Measurements from ENCODE around the gene ACTL7B.

GRCh38 chr9:108889649-108890067 is 33.9 kb upstream of the ACTL7B start:
- TF ChIP-seq POLR2A (IDR thresholded peaks at IDR 0.05), result no peak
- no peak for TF ChIP-seq CTCF (IDR thresholded peaks at IDR 0.05)

Measured in suprapubic skin (tissue), 3 donors.